Trophoblast cell (in vitro differentiated cells and primary cell): ENCODE measurements around the gene CDK13.
A peak's percentile ranks its signal among the peaks of the same experiment; 100 is the strongest.

Experiments
- DNase-seq, 2 donors: peaks; one replicate each; pipeline ENCODE4 v3.0.0-alpha.2; 2016
- H2AFZ ChIP-seq: 2 replicates; pipeline ENCODE4 v1.6.1; 2013; ENCODE audit warnings: low read length, moderate library complexity, mild to moderate bottlenecking; ENCODE audit not compliant: insufficient read depth, poor library complexity
- H2AK5ac ChIP-seq: 2 replicates; pipeline ENCODE4 v1.6.1; 2013; ENCODE audit warnings: mild to moderate bottlenecking, low read length
- H2BK120ac ChIP-seq: 2 replicates; pipeline ENCODE4 v1.6.1; 2013; ENCODE audit warnings: low read length, mild to moderate bottlenecking, moderate library complexity; ENCODE audit not compliant: insufficient read depth, poor library complexity
- H2BK12ac ChIP-seq: 2 replicates; pipeline ENCODE4 v1.6.1; 2013; ENCODE audit warnings: mild to moderate bottlenecking, low read length, moderate library complexity
- H2BK5ac ChIP-seq: 2 replicates; pipeline ENCODE4 v1.6.1; 2013; ENCODE audit warnings: low read length, low read depth, moderate library complexity, mild to moderate bottlenecking; ENCODE audit not compliant: poor library complexity
- H3K14ac ChIP-seq: 2 replicates; pipeline ENCODE4 v1.6.1; 2013; ENCODE audit warnings: mild to moderate bottlenecking, low read length
- H3K18ac ChIP-seq: 2 replicates; pipeline ENCODE4 v1.6.1; 2013; ENCODE audit warnings: mild to moderate bottlenecking, low read length
- H3K23ac ChIP-seq: 2 replicates; pipeline ENCODE4 v1.6.1; 2013; ENCODE audit warnings: low read length
- H3K27ac ChIP-seq: 2 replicates; pipeline ENCODE4 v1.5.1; 2013; ENCODE audit warnings: low read depth, mild to moderate bottlenecking, inconsistent platforms, low read length, moderate library complexity
- H3K27me3 ChIP-seq: 2 replicates; pipeline ENCODE4 v1.6.1; 2013; ENCODE audit warnings: inconsistent platforms, mild to moderate bottlenecking, low read length, moderate library complexity; ENCODE audit not compliant: insufficient read depth
- H3K36me3 ChIP-seq, 2 experiments: 1 replicate in 1 of 2; 2 replicates in 1 of 2; pipeline ENCODE4 v1.6.1; 2013; ENCODE audit warnings: low read length in 2 of 2, mild to moderate bottlenecking in 2 of 2, moderate library complexity in 1 of 2; ENCODE audit not compliant: insufficient read depth in 2 of 2, control insufficient read depth in 1 of 2
- H3K4ac ChIP-seq: 2 replicates; pipeline ENCODE4 v1.6.1; 2013; ENCODE audit warnings: low read depth, mild to moderate bottlenecking, low read length, moderate library complexity
- H3K4me1 ChIP-seq, 2 experiments: 1 replicate in 1 of 2; 2 replicates in 1 of 2; pipeline ENCODE4 v1.6.1; 2013; ENCODE audit warnings: low read length in 2 of 2, mild to moderate bottlenecking in 2 of 2, moderate library complexity in 1 of 2; ENCODE audit not compliant: insufficient read depth in 2 of 2, control insufficient read depth in 1 of 2
- H3K4me2 ChIP-seq: 2 replicates; pipeline ENCODE4 v1.6.1; 2013; ENCODE audit warnings: inconsistent platforms, mild to moderate bottlenecking, low read length, moderate library complexity
- H3K4me3 ChIP-seq: 2 replicates; pipeline ENCODE4 v1.5.1; 2013; ENCODE audit warnings: mild to moderate bottlenecking, low read depth, low read length, inconsistent platforms
- H3K79me1 ChIP-seq: one replicate; pipeline ENCODE4 v1.6.1; 2013; ENCODE audit warnings: low read length
- H3K79me2 ChIP-seq: 2 replicates; pipeline ENCODE4 v1.6.1; 2013; ENCODE audit warnings: low read length, mild to moderate bottlenecking; ENCODE audit not compliant: control insufficient read depth, insufficient read depth, poor library complexity
- H3K9ac ChIP-seq: 2 replicates; pipeline ENCODE4 v1.6.1; 2013; ENCODE audit warnings: mild to moderate bottlenecking, low read length
- H3K9me3 ChIP-seq: 2 replicates; pipeline ENCODE4 v1.6.1; 2013; ENCODE audit warnings: low read depth, mild to moderate bottlenecking, control low read depth, inconsistent platforms, low read length; ENCODE audit not compliant: insufficient read depth
- H4K12ac ChIP-seq: 2 replicates; pipeline ENCODE4 v1.6.1; 2013; ENCODE audit warnings: low read depth, mild to moderate bottlenecking, low read length, moderate library complexity
- H4K8ac ChIP-seq: 2 replicates; pipeline ENCODE4 v1.6.1; 2013; ENCODE audit warnings: low read depth, mild to moderate bottlenecking, low read length, moderate library complexity
- H4K91ac ChIP-seq: one replicate; pipeline ENCODE4 v1.6.1; 2013; ENCODE audit warnings: low read depth, mild to moderate bottlenecking, low read length, moderate library complexity
- WGBS: extraction: QIAGEN DNeasy Blood & Tissue Kit; methylation state at CpG from one replicate; pipeline ENCODE4 v1.1.7; 2013; ENCODE audit warnings: missing lambda C conversion rate; ENCODE audit not compliant: insufficient read length, insufficient coverage; ENCODE audit errors: extremely low coverage; 5-methylcytosine and 5-hydroxymethylcytosine counted together

CDK13 gene

DNA sequence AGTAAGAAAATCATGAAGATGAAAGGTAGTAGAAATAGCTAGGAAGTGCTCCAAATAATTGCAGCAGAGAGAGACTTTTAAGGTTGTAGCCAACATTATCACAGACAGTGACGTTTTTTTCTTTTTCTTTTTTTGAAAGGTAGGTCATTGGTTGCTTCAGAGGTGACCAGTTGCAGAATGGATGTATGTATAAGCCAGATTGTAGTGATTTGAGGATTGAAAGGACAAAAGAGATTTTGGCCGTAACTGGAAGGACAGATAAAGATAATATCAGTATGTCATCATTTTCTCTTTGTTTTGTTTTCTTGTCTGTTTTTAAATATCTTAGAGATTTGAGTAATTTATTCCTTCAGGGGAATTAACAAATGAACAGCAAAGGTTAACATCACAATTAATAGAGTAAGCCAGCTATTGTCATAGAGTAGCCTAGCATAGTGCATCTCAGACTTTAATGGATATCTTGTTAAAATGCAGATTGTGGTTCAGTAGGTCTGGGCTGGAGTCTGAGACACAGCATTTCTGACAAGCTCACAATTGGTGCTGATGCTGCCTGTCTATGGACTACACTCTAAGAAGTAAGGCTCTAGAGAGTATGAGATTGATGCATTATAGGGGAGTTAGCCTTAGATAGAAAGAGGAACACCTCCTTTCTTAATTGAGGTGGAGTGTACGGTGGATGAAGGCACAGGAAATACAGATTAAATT is 28.3 kb downstream of the CDK13 start:
- no peak overlapping the region for H3K14ac ChIP-seq
- no peak overlapping the region for H2BK12ac ChIP-seq
- H3K79me2 ChIP-seq = peaks cover 5% of the 10 kb centered on the region
- H2AFZ ChIP-seq = no peak overlapping the region
- no peaks in the 10 kb centered on the region for H3K4me1 ChIP-seq
- H3K4me2 ChIP-seq = no peak overlapping the region
- no peak overlapping the region for H3K23ac ChIP-seq
- no peaks in the 10 kb centered on the region for H3K9me3 ChIP-seq
- no peak overlapping the region for H3K18ac ChIP-seq
- no peak overlapping the region for H2BK120ac ChIP-seq
- H3K79me1 ChIP-seq = no peaks in the 10 kb centered on the region
- peak in 1 of 2 donors; percentile 33 for DNase-seq
- H2BK5ac ChIP-seq = no peak overlapping the region
- WGBS = no CpG with 5 or more reads among the region's 3 CpGs
- H4K8ac ChIP-seq = no peak overlapping the region
- H4K91ac ChIP-seq = no peak overlapping the region
- no peak overlapping the region for H3K4ac ChIP-seq
- no peaks in the 10 kb centered on the region for H3K36me3 ChIP-seq
- H3K9ac ChIP-seq = no peak overlapping the region
- H2AK5ac ChIP-seq = no peak overlapping the region
- H4K12ac ChIP-seq = no peak overlapping the region
- no peak overlapping the region for H3K27ac ChIP-seq
- H3K27me3 ChIP-seq = no peaks in the 10 kb centered on the region
- no peak overlapping the region for H3K4me3 ChIP-seq

DNA sequence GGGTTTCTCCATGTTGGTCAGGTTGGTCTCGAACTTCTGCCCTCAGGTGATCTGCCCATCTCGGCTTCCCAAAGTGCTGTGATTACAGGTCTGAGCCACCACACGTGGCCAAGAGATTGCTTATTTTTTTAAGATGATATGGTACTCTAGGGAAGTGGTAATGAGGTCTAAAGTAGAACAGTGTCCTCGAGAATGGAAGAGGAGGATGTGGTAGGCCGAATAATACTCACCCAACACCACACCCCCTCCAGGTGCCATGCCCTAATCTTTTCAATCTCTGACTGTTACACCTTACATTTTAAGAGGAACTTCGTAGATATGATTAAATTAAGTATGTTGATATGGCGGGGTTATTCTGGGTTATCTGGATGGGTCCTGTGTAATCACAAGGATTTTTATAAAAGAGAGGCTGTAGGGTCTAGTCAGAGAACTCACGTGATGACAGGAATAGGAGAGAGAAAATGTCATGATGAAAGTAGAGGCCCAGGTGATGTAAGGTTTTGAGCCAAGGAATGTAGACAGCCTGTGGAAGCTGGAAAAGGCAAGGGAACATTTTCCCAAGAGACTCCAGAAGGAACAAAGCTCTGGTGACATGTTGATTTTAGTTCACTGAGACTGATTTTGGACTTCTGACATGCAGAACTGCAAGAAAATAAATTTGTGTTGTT is 29.5 kb downstream of the CDK13 start:
- DNase-seq = peak; percentile 19 to 55
- Histone ChIP-seq H3K23ac (no peak overlapping the region), H3K79me1 (no peaks in the 10 kb centered on the region), H2BK12ac (no peak overlapping the region), H3K18ac (no peak overlapping the region), H2AK5ac (no peak overlapping the region), H4K12ac (no peak overlapping the region), H3K79me2 (peaks cover 5% of the 10 kb centered on the region), H3K27me3 (no peaks in the 10 kb centered on the region), H2BK120ac (no peak overlapping the region), H3K14ac (no peak overlapping the region), H3K4ac (peak overlapping the region; percentile 44), H3K36me3 (no peaks in the 10 kb centered on the region), H4K8ac (no peak overlapping the region), H3K9me3 (no peaks in the 10 kb centered on the region), H3K4me3 (no peak overlapping the region), H4K91ac (no peak overlapping the region), H3K27ac (no peak overlapping the region), H3K9ac (no peak overlapping the region), H3K4me2 (no peak overlapping the region), H3K4me1 (no peaks in the 10 kb centered on the region), H2AFZ (no peak overlapping the region), H2BK5ac (no peak overlapping the region)
- WGBS = no CpG with 5 or more reads among the region's 8 CpGs

DNA sequence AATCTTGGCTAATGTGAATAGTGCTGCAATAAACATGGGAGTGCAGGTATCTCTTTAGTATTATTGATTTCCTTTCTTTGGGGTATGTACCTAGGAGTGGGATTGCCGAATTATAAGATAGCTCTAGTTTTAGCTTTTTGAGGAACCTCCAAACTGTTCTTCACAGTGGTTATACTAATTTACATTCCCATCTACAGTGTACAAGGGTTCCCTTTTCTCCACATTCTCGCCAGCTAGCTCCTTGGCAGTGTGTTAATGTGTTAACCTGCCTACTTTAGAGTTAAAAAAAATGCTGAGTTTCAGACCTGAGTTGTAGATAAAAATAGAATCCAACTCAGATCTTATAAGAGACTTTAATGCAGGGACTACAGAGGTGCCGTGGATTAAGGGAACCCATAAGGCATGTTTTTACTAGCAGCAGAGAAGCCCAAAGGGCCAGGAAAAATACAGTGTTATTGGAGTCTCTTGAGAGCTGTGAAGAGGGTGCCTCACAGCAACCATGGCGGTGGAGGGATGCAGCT is 35.4 kb downstream of the CDK13 start:
- DNase-seq = no peak
- H3K4me1 ChIP-seq = no peaks in the 10 kb centered on the region
- WGBS = no CpG with 5 or more reads among the region's 4 CpGs

GRCh38 chr7:39987641-39988347 is 37.7 kb downstream of the CDK13 start:
- Histone ChIP-seq H3K9me3 (no peaks in the 10 kb centered on the region), H2BK12ac (no peak overlapping the region), H4K8ac (no peak overlapping the region), H3K79me1 (no peaks in the 10 kb centered on the region), H3K18ac (no peak overlapping the region), H2AFZ (no peak overlapping the region), H3K4ac (no peak overlapping the region), H2BK120ac (no peak overlapping the region), H3K4me1 (no peaks in the 10 kb centered on the region), H3K27ac (no peak overlapping the region), H3K27me3 (no peaks in the 10 kb centered on the region), H3K36me3 (peaks cover 0 to 4% of the 10 kb centered on the region in 2 experiments), H3K4me2 (no peak overlapping the region), H4K91ac (no peak overlapping the region), H3K4me3 (no peak overlapping the region), H2BK5ac (no peak overlapping the region), H3K79me2 (peaks cover 1% of the 10 kb centered on the region), H3K23ac (no peak overlapping the region), H3K9ac (no peak overlapping the region), H3K14ac (no peak overlapping the region), H2AK5ac (no peak overlapping the region), H4K12ac (no peak overlapping the region)
- peak; percentile 48 to 83 for DNase-seq
- no CpG with 5 or more reads among the region's 9 CpGs for WGBS

More for the DNA sequence above, 35.4 kb downstream of the CDK13 start:
- Histone ChIP-seq H4K12ac (no peak overlapping the region), H3K18ac (no peak overlapping the region), H3K79me1 (no peaks in the 10 kb centered on the region), H3K9me3 (no peaks in the 10 kb centered on the region), H3K27ac (no peak overlapping the region), H4K8ac (no peak overlapping the region), H2BK120ac (no peak overlapping the region), H3K9ac (no peak overlapping the region), H2AFZ (no peak overlapping the region), H2AK5ac (no peak overlapping the region), H3K4me3 (no peak overlapping the region), H3K27me3 (no peaks in the 10 kb centered on the region), H3K14ac (no peak overlapping the region), H4K91ac (no peak overlapping the region), H2BK5ac (no peak overlapping the region), H2BK12ac (no peak overlapping the region), H3K4me2 (no peak overlapping the region), H3K79me2 (peaks cover 4% of the 10 kb centered on the region), H3K23ac (no peak overlapping the region), H3K36me3 (no peaks in the 10 kb centered on the region), H3K4ac (peak overlapping the region; percentile 12)
